ENCODE measurements around the gene EP300.

EP300 gene

GRCh38 chr22:41204066-41204465, 111.7 kb downstream of the EP300 start:
- Histone ChIP-seq H3K4me1 (ENCODE audit: control insufficient read depth in 2 of 2, insufficient read depth in 1 of 2, low read depth in 1 of 2, low read length in 2 of 2) (peaks cover 3 to 6% of the 10 kb centered on the region in 2 donors), H3K27me3 (ENCODE audit: control insufficient read depth in 3 of 3, insufficient read depth in 3 of 3, low read depth in 1 of 3, low read length in 3 of 3) (peaks cover 0 to 9% (median 6%) of the 10 kb centered on the region in 3 experiments), H2BK12ac (ENCODE audit: low read length) (no peak overlapping the region), H4K91ac (ENCODE audit: low read depth, low read length, poor library complexity) (no peak overlapping the region), H2BK120ac (ENCODE audit: low read depth, low read length) (no peak overlapping the region), H2AFZ (ENCODE audit: low read length) (peak overlapping the region; percentile 63), H3K9me3 (replicated peaks in 1 of 2; ENCODE audit: control insufficient read depth in 2 of 2, insufficient read depth in 1 of 2, low read depth in 1 of 2, low read length in 2 of 2) (no peaks in the 10 kb centered on the region), H3K4ac (ENCODE audit: low read length) (no peak overlapping the region), H3K9ac (ENCODE audit: low read depth, low read length, poor library complexity) (no peak overlapping the region), H3K36me3 (replicated peaks in 1 of 2; ENCODE audit: control insufficient read depth in 2 of 2, insufficient read depth in 2 of 2, low read length in 2 of 2) (peaks cover 2 to 10% of the 10 kb centered on the region in 2 donors), H3K18ac (ENCODE audit: low read length) (no peak overlapping the region), H4K8ac (ENCODE audit: low read depth, low read length) (no peak overlapping the region), H3K27ac (replicated peaks; ENCODE audit: low read length) (no peak overlapping the region), H2AK5ac (ENCODE audit: low read depth, low read length) (no peak overlapping the region), H3K4me2 (ENCODE audit: insufficient read depth, low read length, poor library complexity, severe bottlenecking) (no peak overlapping the region), H3K14ac (ENCODE audit: low read length) (no peak overlapping the region), H3K4me3 (ENCODE audit: low read length in 2 of 2) (no peak overlapping the region), H3K23ac (ENCODE audit: low read depth, low read length, poor library complexity) (no peak overlapping the region), H2BK5ac (ENCODE audit: low read length) (no peak overlapping the region), H3K79me1 (ENCODE audit: low read depth, low read length) (peaks cover 7% of the 10 kb centered on the region), H2BK15ac (ENCODE audit: low read length) (no peak overlapping the region)
- DNase-seq (ENCODE audit: low spot score), result no peak
- WGBS, 2 donors (ENCODE audit: extremely low coverage in 2 of 2, insufficient read length in 2 of 2, insufficient replicate concordance in 1 of 2), result no CpG with 5 or more reads among the region's 6 CpGs

- H3K4ac ChIP-seq (ENCODE audit: low read length), result peak within 1 kb of the TSS; percentile 39
- peaks cover 3 to 6% of the 10 kb centered on the region in 2 donors for H3K4me1 ChIP-seq (ENCODE audit: control insufficient read depth in 2 of 2, insufficient read depth in 1 of 2, low read depth in 1 of 2, low read length in 2 of 2)
- peaks cover 5 to 19% of the 10 kb centered on the region in 2 donors for H3K36me3 ChIP-seq (replicated peaks in 1 of 2; ENCODE audit: control insufficient read depth in 2 of 2, insufficient read depth in 2 of 2, low read length in 2 of 2)
- H3K9me3 ChIP-seq (replicated peaks in 1 of 2; ENCODE audit: control insufficient read depth in 2 of 2, insufficient read depth in 1 of 2, low read depth in 1 of 2, low read length in 2 of 2), result no peaks in the 10 kb centered on the region
- H4K8ac ChIP-seq (ENCODE audit: low read depth, low read length), result no peak within 1 kb of the TSS
- no peak within 1 kb of the TSS for H2BK15ac ChIP-seq (ENCODE audit: low read length)
- H3K18ac ChIP-seq (ENCODE audit: low read length), result peak within 1 kb of the TSS; percentile 3
- no peak within 1 kb of the TSS for H2AK5ac ChIP-seq (ENCODE audit: low read depth, low read length)
- H3K27ac ChIP-seq (replicated peaks; ENCODE audit: low read length), result no peak within 1 kb of the TSS
- no peak within 1 kb of the TSS for H2BK120ac ChIP-seq (ENCODE audit: low read depth, low read length)
- no peak within 1 kb of the TSS for H2BK12ac ChIP-seq (ENCODE audit: low read length)
- H3K14ac ChIP-seq (ENCODE audit: low read length), result no peak within 1 kb of the TSS
- peak within 1 kb of the TSS; percentile 85 for H3K9ac ChIP-seq (ENCODE audit: low read depth, low read length, poor library complexity)
- peak within 1 kb of the TSS; percentile 81 to 89 for H3K4me3 ChIP-seq (ENCODE audit: low read length in 2 of 2)
- H3K79me1 ChIP-seq (ENCODE audit: low read depth, low read length), result peaks cover 7% of the 10 kb centered on the region
- H3K4me2 ChIP-seq (ENCODE audit: insufficient read depth, low read length, poor library complexity, severe bottlenecking), result peak within 1 kb of the TSS; percentile 87
- no peak within 1 kb of the TSS for H3K23ac ChIP-seq (ENCODE audit: low read depth, low read length, poor library complexity)
- peak; percentile 96 for DNase-seq (ENCODE audit: low spot score)
- no CpG with 5 or more reads among the region's 47 CpGs for WGBS, 2 donors (ENCODE audit: extremely low coverage in 2 of 2, insufficient read length in 2 of 2, insufficient replicate concordance in 1 of 2)
- peaks cover 0 to 4% (median 0%) of the 10 kb centered on the region in 3 experiments for H3K27me3 ChIP-seq (ENCODE audit: control insufficient read depth in 3 of 3, insufficient read depth in 3 of 3, low read depth in 1 of 3, low read length in 3 of 3)
- H2BK5ac ChIP-seq (ENCODE audit: low read length), result no peak within 1 kb of the TSS
- H4K91ac ChIP-seq (ENCODE audit: low read depth, low read length, poor library complexity), result no peak within 1 kb of the TSS
- peak within 1 kb of the TSS; percentile 93 for H2AFZ ChIP-seq (ENCODE audit: low read length)
Observed at GRCh38 chr22:41204992-41205900, 112.9 kb downstream of the EP300 start, which contains the start of gene L3MBTL2. L3MBTL2 (plus strand) TSS chr22:41205312; CDS start chr22:41205363, 51 bp downstream.

- Histone ChIP-seq H3K4me3 (ENCODE audit: low read length in 2 of 2) (no peak overlapping the region), H4K8ac (ENCODE audit: low read depth, low read length) (no peak overlapping the region), H3K4me2 (ENCODE audit: insufficient read depth, low read length, poor library complexity, severe bottlenecking) (no peak overlapping the region), H2BK5ac (ENCODE audit: low read length) (no peak overlapping the region), H3K9me3 (replicated peaks in 1 of 2; ENCODE audit: control insufficient read depth in 2 of 2, insufficient read depth in 1 of 2, low read depth in 1 of 2, low read length in 2 of 2) (no peaks in the 10 kb centered on the region), H4K91ac (ENCODE audit: low read depth, low read length, poor library complexity) (no peak overlapping the region), H3K27ac (replicated peaks; ENCODE audit: low read length) (no peak overlapping the region), H2BK15ac (ENCODE audit: low read length) (no peak overlapping the region), H2BK12ac (ENCODE audit: low read length) (no peak overlapping the region), H3K4me1 (ENCODE audit: control insufficient read depth in 2 of 2, insufficient read depth in 1 of 2, low read depth in 1 of 2, low read length in 2 of 2) (peaks cover 3 to 6% of the 10 kb centered on the region in 2 donors), H3K79me1 (ENCODE audit: low read depth, low read length) (peaks cover 7% of the 10 kb centered on the region), H2BK120ac (ENCODE audit: low read depth, low read length) (no peak overlapping the region), H3K4ac (ENCODE audit: low read length) (no peak overlapping the region), H3K36me3 (replicated peaks in 1 of 2; ENCODE audit: control insufficient read depth in 2 of 2, insufficient read depth in 2 of 2, low read length in 2 of 2) (peaks cover 9 to 25% of the 10 kb centered on the region in 2 donors), H3K14ac (ENCODE audit: low read length) (no peak overlapping the region), H3K23ac (ENCODE audit: low read depth, low read length, poor library complexity) (no peak overlapping the region), H2AK5ac (ENCODE audit: low read depth, low read length) (no peak overlapping the region), H3K18ac (ENCODE audit: low read length) (no peak overlapping the region), H2AFZ (ENCODE audit: low read length) (no peak overlapping the region), H3K9ac (ENCODE audit: low read depth, low read length, poor library complexity) (no peak overlapping the region), H3K27me3 (ENCODE audit: control insufficient read depth in 3 of 3, insufficient read depth in 3 of 3, low read depth in 1 of 3, low read length in 3 of 3) (no peaks in the 10 kb centered on the region)
- no peak for DNase-seq (ENCODE audit: low spot score)
- no CpG with 5 or more reads among the region's 9 CpGs for WGBS, 2 donors (ENCODE audit: extremely low coverage in 2 of 2, insufficient read length in 2 of 2, insufficient replicate concordance in 1 of 2)
Observed at GRCh38 chr22:41206719-41207118, 114.3 kb downstream of the EP300 start.

GRCh38 chr22:41215409-41215808, 123.0 kb downstream of the EP300 start:
- no peak overlapping the region for H3K23ac ChIP-seq (ENCODE audit: low read depth, low read length, poor library complexity)
- H2BK12ac ChIP-seq (ENCODE audit: low read length), result no peak overlapping the region
- no peak overlapping the region for H2BK120ac ChIP-seq (ENCODE audit: low read depth, low read length)
- H3K4ac ChIP-seq (ENCODE audit: low read length), result no peak overlapping the region
- no peak overlapping the region for H2AK5ac ChIP-seq (ENCODE audit: low read depth, low read length)
- peaks cover 7 to 36% of the 10 kb centered on the region in 2 donors for H3K9me3 ChIP-seq (replicated peaks in 1 of 2; ENCODE audit: control insufficient read depth in 2 of 2, insufficient read depth in 1 of 2, low read depth in 1 of 2, low read length in 2 of 2)
- H3K18ac ChIP-seq (ENCODE audit: low read length), result no peak overlapping the region
- no peak overlapping the region for H3K14ac ChIP-seq (ENCODE audit: low read length)
- H4K8ac ChIP-seq (ENCODE audit: low read depth, low read length), result no peak overlapping the region
- peaks cover 10 to 15% of the 10 kb centered on the region in 2 donors for H3K4me1 ChIP-seq (ENCODE audit: control insufficient read depth in 2 of 2, insufficient read depth in 1 of 2, low read depth in 1 of 2, low read length in 2 of 2)
- H3K9ac ChIP-seq (ENCODE audit: low read depth, low read length, poor library complexity), result no peak overlapping the region
- no peak overlapping the region for H2BK5ac ChIP-seq (ENCODE audit: low read length)
- H3K27me3 ChIP-seq (ENCODE audit: control insufficient read depth in 3 of 3, insufficient read depth in 3 of 3, low read depth in 1 of 3, low read length in 3 of 3), result no peaks in the 10 kb centered on the region
- no peak for DNase-seq (ENCODE audit: low spot score)
- no CpG with 5 or more reads among the region's 10 CpGs for WGBS, 2 donors (ENCODE audit: extremely low coverage in 2 of 2, insufficient read length in 2 of 2, insufficient replicate concordance in 1 of 2)
- no peak overlapping the region for H4K91ac ChIP-seq (ENCODE audit: low read depth, low read length, poor library complexity)
- no peaks in the 10 kb centered on the region for H3K79me1 ChIP-seq (ENCODE audit: low read depth, low read length)
- H3K4me3 ChIP-seq (ENCODE audit: low read length in 2 of 2), result no peak overlapping the region
- no peak overlapping the region for H3K27ac ChIP-seq (replicated peaks; ENCODE audit: low read length)
- no peak overlapping the region for H2BK15ac ChIP-seq (ENCODE audit: low read length)
- H3K4me2 ChIP-seq (ENCODE audit: insufficient read depth, low read length, poor library complexity, severe bottlenecking), result no peak overlapping the region
- H3K36me3 ChIP-seq (replicated peaks in 1 of 2; ENCODE audit: control insufficient read depth in 2 of 2, insufficient read depth in 2 of 2, low read length in 2 of 2), result peaks cover 23 to 58% of the 10 kb centered on the region in 2 donors
- H2AFZ ChIP-seq (ENCODE audit: low read length), result no peak overlapping the region

Measured in neuronal stem cell (in vitro differentiated cells).